PC-9 (cell line): ENCODE data around the gene PYM1. TPM values are rescaled to one million over a fixed set of nuclear protein-coding genes. Genes with fewer than 3 reads are reported as not detected.

Source experiments
- BruUV-seq: library from RNA; stranded (reverse); fragments of 400-500 nt; replicated peaks from 2 replicates; lab custom pipeline; 2021; lab: Mats Ljungman, UMichigan
- CTCF ChIA-PET: fragments of 300-600 bp; sonication (Branson Sonifier 250); formaldehyde crosslinking; loops from one replicate; lab custom pipeline; 2022; ENCODE audit warnings: antibody characterized with exemption; lab: Charles Lee
- POLR2A ChIA-PET: fragments of 300-600 bp; sonication (Branson Sonifier 250); formaldehyde crosslinking; loops from one replicate; lab custom pipeline; 2022; ENCODE audit warnings: antibody characterized with exemption; ENCODE audit not compliant: unreplicated experiment; lab: Charles Lee
- DNase-seq, 2 experiments: peaks; one replicate each; pipeline versions ENCODE4 v3.0.0 to v3.0.0-alpha.2; 2015 to 2022; ENCODE audit warnings: mixed read lengths in 1 of 2
- H2AFZ ChIP-seq: fragments of 200-600 bp; sonication (generic); 2 replicates; pipeline ENCODE4 v1.8.1; 2017; ENCODE audit warnings: antibody characterized with exemption
- H3F3A ChIP-seq: fragments of 200-600 bp; sonication (generic); 2 replicates; pipeline ENCODE4 v1.8.1; 2017; ENCODE audit warnings: antibody characterized with exemption, mild to moderate bottlenecking, low read depth; ENCODE audit not compliant: insufficient read depth
- H3K27ac ChIP-seq: fragments of 200-600 bp; sonication (generic); 2 replicates; pipeline ENCODE4 v1.6.1; 2016; ENCODE audit warnings: mixed run types
- H3K27me3 ChIP-seq: fragments of 200-600 bp; sonication (generic); 2 replicates; pipeline ENCODE4 v1.6.1; 2016; ENCODE audit warnings: low read depth, mixed run types; ENCODE audit not compliant: insufficient read depth
- H3K36me3 ChIP-seq: fragments of 200-600 bp; sonication (generic); 2 replicates; pipeline ENCODE4 v1.6.1; 2016; ENCODE audit warnings: low read depth, mixed run types
- H3K4me1 ChIP-seq: fragments of 200-600 bp; sonication (generic); replicated peaks from 2 replicates; pipeline ENCODE4 v1.6.1; 2016; ENCODE audit warnings: mixed run types; ENCODE audit not compliant: insufficient read depth
- H3K4me2 ChIP-seq: fragments of 200-600 bp; sonication (generic); 2 replicates; pipeline ENCODE4 v1.6.1; 2017; ENCODE audit warnings: mixed run types
- H3K4me3 ChIP-seq: fragments of 200-600 bp; sonication (generic); 2 replicates; pipeline ENCODE4 v1.6.1; 2016; ENCODE audit warnings: mixed run types
- H3K79me2 ChIP-seq: fragments of 200-600 bp; sonication (generic); 2 replicates; pipeline ENCODE4 v1.6.1; 2017; ENCODE audit warnings: low read depth, mixed run types
- H3K9me2 ChIP-seq: fragments of 200-600 bp; sonication (generic); 2 replicates; pipeline ENCODE4 v1.8.1; 2017; ENCODE audit warnings: mild to moderate bottlenecking; ENCODE audit not compliant: insufficient read depth
- H3K9me3 ChIP-seq: fragments of 200-600 bp; sonication (generic); 2 replicates; pipeline ENCODE4 v1.8.1; 2016; ENCODE audit warnings: low read depth; ENCODE audit not compliant: insufficient read depth
- H4K20me1 ChIP-seq: fragments of 200-600 bp; sonication (generic); 2 replicates; pipeline ENCODE4 v1.8.1; 2017; ENCODE audit not compliant: insufficient read depth
- CTCF ChIP-seq: fragments of 200-600 bp; sonication (generic); conservative IDR thresholded peaks from 2 replicates; pipeline ENCODE4 v1.6.1; 2017; ENCODE audit warnings: mixed run types, antibody characterized with exemption, mild to moderate bottlenecking, moderate library complexity
- EZH2 ChIP-seq: fragments of 200-600 bp; sonication (generic); IDR thresholded peaks from 2 replicates; pipeline ENCODE4 v1.8.0; 2017; ENCODE audit warnings: antibody characterized with exemption, low read depth
- intact Hi-C: fragments of 100-400 bp; cut with micrococcal nuclease; formaldehyde crosslinking; loops from one replicate; pipeline ENCODE4 v1.10.0; 2022; ENCODE audit not compliant: unreplicated experiment
- total RNA-seq: library from RNA; stranded (reverse); gene quantifications from 2 replicates; pipeline ENCODE4 v1.2.3, GENCODE V29; 2021

The PYM1 gene
- total RNA-seq, 1 experiment from 2014 or later = 54.0 TPM

GRCh38 chr12:55861396-55861795 is 66.3 kb downstream of the PYM1 start:
- Histone ChIP-seq H4K20me1 (no peaks in the 10 kb centered on the region), H3K4me3 (no peak overlapping the region), H3K4me2 (no peak overlapping the region), H3K4me1 (no peaks in the 10 kb centered on the region), H3F3A (no peaks in the 10 kb centered on the region), H3K9me3 (no peaks in the 10 kb centered on the region), H2AFZ (no peak overlapping the region), H3K27ac (no peak overlapping the region), H3K36me3 (no peaks in the 10 kb centered on the region), H3K27me3 (no peaks in the 10 kb centered on the region), H3K79me2 (no peaks in the 10 kb centered on the region), H3K9me2 (no peaks in the 10 kb centered on the region)
- TF ChIP-seq EZH2 (no peak), CTCF (no peak)
- CTCF ChIA-PET = no interaction called here
- intact Hi-C loops = no loop called here
- POLR2A ChIA-PET = no interaction called here
- no TSS peak for BruUV-seq
- no peak for DNase-seq

- BruUV-seq = no TSS peak
- POLR2A ChIA-PET = interaction anchor here (0.8 kb wide), 1 partner anchor 81 kb away, joined by 4 read pairs; no protein-coding TSS in a partner anchor
Observed at GRCh38 chr12:55852740-55853139, 75.0 kb downstream of the PYM1 start.

More at GRCh38 chr12:55852740-55853139, 75.0 kb downstream of the PYM1 start:
- H3K9me2 ChIP-seq = no peaks in the 10 kb centered on the region
- no peak overlapping the region for H3K27ac ChIP-seq
- no peak for DNase-seq
- H3K4me1 ChIP-seq = peaks cover 4% of the 10 kb centered on the region
- no peaks in the 10 kb centered on the region for H3K79me2 ChIP-seq
- no peaks in the 10 kb centered on the region for H3K9me3 ChIP-seq
- no peaks in the 10 kb centered on the region for H3F3A ChIP-seq
- intact Hi-C loops = no loop called here
- CTCF ChIA-PET = no interaction called here
- no peak overlapping the region for H3K4me2 ChIP-seq
- H2AFZ ChIP-seq = no peak overlapping the region
- H3K36me3 ChIP-seq = no peaks in the 10 kb centered on the region
- H4K20me1 ChIP-seq = no peaks in the 10 kb centered on the region
- H3K4me3 ChIP-seq = no peak overlapping the region
- no peaks in the 10 kb centered on the region for H3K27me3 ChIP-seq
- TF ChIP-seq EZH2 (no peak), CTCF (no peak)

Other genes with a start within 250 kb of the PYM1 start
- gene ITGA7, start 220.0 kb downstream of the PYM1 start, total RNA-seq = 2.7 and 3.1 TPM in 2 replicates
- gene BLOC1S1, start 211.8 kb downstream of the PYM1 start, total RNA-seq = 81.1 and 101 TPM in 2 replicates
- gene RDH5, start 207.5 kb downstream of the PYM1 start, total RNA-seq = 8.1 and 12.6 TPM in 2 replicates
- 434 and 536 TPM in 2 replicates for gene CD63, start 198.9 kb downstream of the PYM1 start, total RNA-seq
- gene GDF11, start 184.8 kb downstream of the PYM1 start, total RNA-seq = 7.5 and 9.4 TPM in 2 replicates
- gene SARNP, start 110.2 kb downstream of the PYM1 start, total RNA-seq = 65.6 and 74.8 TPM in 2 replicates
- 22.5 and 22.9 TPM in 2 replicates for gene ORMDL2, start 109.9 kb downstream of the PYM1 start, total RNA-seq
- gene DNAJC14, start 98.3 kb downstream of the PYM1 start, total RNA-seq = 27.6 and 31.1 TPM in 2 replicates
- gene MMP19, start 85.0 kb downstream of the PYM1 start, total RNA-seq = 0.60 and 0.83 TPM in 2 replicates
- 86.6 and 91.0 TPM in 2 replicates for gene DGKA, start 3.3 kb upstream of the PYM1 start, total RNA-seq
- gene PMEL, start 38.1 kb upstream of the PYM1 start, total RNA-seq = 8.7 and 12.6 TPM in 2 replicates
- 93.8 and 99.4 TPM in 2 replicates for gene CDK2, start 38.9 kb upstream of the PYM1 start, total RNA-seq
- gene RAB5B, start 46.2 kb upstream of the PYM1 start, total RNA-seq = 98.6 and 122 TPM in 2 replicates
- 20.4 and 22.7 TPM in 2 replicates for gene SUOX, start 69.4 kb upstream of the PYM1 start, total RNA-seq
- gene IKZF4, start 93.1 kb upstream of the PYM1 start, total RNA-seq = 7.4 and 9.6 TPM in 2 replicates
- 25.2 and 43.3 TPM in 2 replicates for gene RPS26, start 114.0 kb upstream of the PYM1 start, total RNA-seq
- 127 and 145 TPM in 2 replicates for gene ERBB3, start 152.3 kb upstream of the PYM1 start, total RNA-seq
- gene PA2G4, start 176.7 kb upstream of the PYM1 start, total RNA-seq = 120 and 159 TPM in 2 replicates
- gene RPL41, start 188.7 kb upstream of the PYM1 start, total RNA-seq = 3,423 and 4,460 TPM in 2 replicates
- gene ZC3H10, start 190.4 kb upstream of the PYM1 start, total RNA-seq = 4.4 and 6.5 TPM in 2 replicates
- 46.1 and 52.2 TPM in 2 replicates for gene ESYT1, start 200.4 kb upstream of the PYM1 start, total RNA-seq
- gene MYL6B, start 224.7 kb upstream of the PYM1 start, total RNA-seq = 120 and 121 TPM in 2 replicates
- 666 and 697 TPM in 2 replicates for gene MYL6, start 230.5 kb upstream of the PYM1 start, total RNA-seq